A673 (cell line): ENCODE data around the gene ENTPD6. TPM values are rescaled to one million over a fixed set of nuclear protein-coding genes. Genes with fewer than 3 reads are reported as not detected.

Experiments
- BruUV-seq: library from RNA; stranded (reverse); fragments of 400-500 nt; replicated peaks from 2 replicates; lab custom pipeline; 2021; lab: Mats Ljungman, UMichigan
- CTCF ChIA-PET: fragments of 300-600 bp; sonication (Branson Sonifier 250); formaldehyde crosslinking; loops from one replicate; lab custom pipeline; 2022; ENCODE audit warnings: antibody characterized with exemption; lab: Charles Lee
- POLR2A ChIA-PET: fragments of 300-600 bp; sonication (Branson Sonifier 250); formaldehyde crosslinking; loops from one replicate; lab custom pipeline; 2022; ENCODE audit warnings: antibody characterized with exemption; ENCODE audit not compliant: low non-redundant PET; lab: Charles Lee
- DNase-seq: peaks from one replicate; pipeline ENCODE4 v3.0.0-alpha.2; 2015; ENCODE audit warnings: low spot score
- H3K27ac ChIP-seq: fragments of 200-600 bp; sonication (generic); 2 replicates; pipeline ENCODE4 v1.5.1; 2016; ENCODE audit warnings: mixed run types, low read depth, mild to moderate bottlenecking, mixed read lengths, antibody characterized with exemption, low read length; ENCODE audit not compliant: poor library complexity, severe bottlenecking
- H3K27me3 ChIP-seq: fragments of 200-600 bp; sonication (generic); replicated peaks from 2 replicates; pipeline ENCODE4 v1.6.1; 2017; ENCODE audit warnings: mixed run types, low read depth, mild to moderate bottlenecking, mixed read lengths, antibody characterized with exemption, low read length; ENCODE audit not compliant: insufficient read depth, poor library complexity
- H3K36me3 ChIP-seq: fragments of 200-600 bp; sonication (generic); 2 replicates; pipeline ENCODE4 v1.6.1; 2016; ENCODE audit warnings: mixed run types, mild to moderate bottlenecking, mixed read lengths, antibody characterized with exemption, low read length; ENCODE audit not compliant: insufficient read depth, poor library complexity, severe bottlenecking
- H3K4me1 ChIP-seq: fragments of 200-600 bp; sonication (generic); 2 replicates; pipeline ENCODE4 v1.6.1; 2017; ENCODE audit warnings: mixed run types, mild to moderate bottlenecking, mixed read lengths, antibody characterized with exemption, low read length; ENCODE audit not compliant: insufficient read depth, poor library complexity, severe bottlenecking
- H3K4me3 ChIP-seq: fragments of 200-600 bp; sonication (generic); 2 replicates; pipeline ENCODE4 v1.5.1; 2016; ENCODE audit warnings: low read depth, mixed run types, mild to moderate bottlenecking, mixed read lengths, low read length; ENCODE audit not compliant: poor library complexity, severe bottlenecking
- H3K9me3 ChIP-seq: fragments of 200-600 bp; sonication (generic); 2 replicates; pipeline ENCODE4 v1.6.1; 2016; ENCODE audit warnings: mixed run types, low read depth, mild to moderate bottlenecking, mixed read lengths, antibody characterized with exemption, low read length; ENCODE audit not compliant: poor library complexity, severe bottlenecking
- EZH2 ChIP-seq: fragments of 200-600 bp; sonication (generic); IDR thresholded peaks from 2 replicates; pipeline ENCODE4 v1.6.1; 2017; ENCODE audit warnings: borderline replicate concordance, low read depth, mild to moderate bottlenecking, mixed read lengths, antibody characterized with exemption, low read length; ENCODE audit not compliant: poor library complexity, severe bottlenecking
- intact Hi-C: fragments of 100-400 bp; cut with micrococcal nuclease; formaldehyde crosslinking; loops from one replicate; pipeline ENCODE4 v1.10.0; 2022; ENCODE audit not compliant: unreplicated experiment
- total RNA-seq: library from RNA; stranded (reverse); gene quantifications from 2 replicates; pipeline ENCODE4 v1.2.3, GENCODE V29; 2021
- TF ChIP-seq, protein P1 (sequence below): fragments of 300-800, 200-600 bp; sonication (generic); conservative IDR thresholded peaks from 2 replicates; pipeline ENCODE4 v1.5.1; 2017; ENCODE audit warnings: low read depth, mild to moderate bottlenecking, antibody characterized with exemption, low read length, moderate library complexity, mixed read lengths

Gene ENTPD6
- total RNA-seq, 1 experiment from 2014 or later, result 50.2 TPM

DNA sequence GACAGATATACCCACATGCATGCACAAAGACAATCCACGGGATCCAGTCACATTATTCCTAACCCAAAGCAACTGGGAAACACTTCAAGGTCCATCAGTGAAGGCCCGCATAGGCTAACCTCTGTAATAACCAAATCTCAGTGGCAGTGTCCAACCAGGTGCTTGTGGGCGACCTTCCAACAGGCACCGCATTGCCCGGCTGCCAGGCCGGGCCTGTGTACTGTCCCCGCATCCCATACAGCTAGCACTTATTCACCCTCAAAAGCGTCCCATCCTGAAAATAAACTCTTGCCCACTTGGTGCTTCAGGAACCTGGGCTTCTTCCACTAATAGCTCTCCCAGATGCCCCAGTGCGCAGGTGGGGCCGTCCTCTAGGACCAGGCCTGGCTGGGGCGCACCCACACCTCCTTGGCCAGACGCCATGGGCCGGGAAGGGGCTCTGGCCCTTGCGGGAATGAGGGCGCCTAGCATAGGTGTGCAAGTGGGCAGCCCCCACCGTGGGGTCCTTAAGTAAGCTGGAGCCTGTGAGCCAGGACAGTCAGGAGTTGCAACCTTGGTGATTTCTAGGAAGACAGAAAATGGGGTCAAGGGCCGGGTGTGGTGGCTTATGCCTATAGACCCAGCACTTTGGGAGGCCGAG, 1.1 kb upstream of the ENTPD6 start:
- CTCF ChIA-PET, result no interaction called here
- peaks cover 14% of the 10 kb centered on the region for H3K27me3 ChIP-seq
- H3K9me3 ChIP-seq, result no peaks in the 10 kb centered on the region
- H3K4me3 ChIP-seq, result no peak overlapping the region
- no peak for DNase-seq
- intact Hi-C loops, result loop anchor here (10.0 kb wide), 1 partner anchor 200 kb away; the partner anchor contains the start of gene ABHD12
- BruUV-seq, result no TSS peak
- H3K27ac ChIP-seq, result no peak overlapping the region
- TF ChIP-seq EZH2, result no peak
- TF ChIP-seq, protein P1, sequence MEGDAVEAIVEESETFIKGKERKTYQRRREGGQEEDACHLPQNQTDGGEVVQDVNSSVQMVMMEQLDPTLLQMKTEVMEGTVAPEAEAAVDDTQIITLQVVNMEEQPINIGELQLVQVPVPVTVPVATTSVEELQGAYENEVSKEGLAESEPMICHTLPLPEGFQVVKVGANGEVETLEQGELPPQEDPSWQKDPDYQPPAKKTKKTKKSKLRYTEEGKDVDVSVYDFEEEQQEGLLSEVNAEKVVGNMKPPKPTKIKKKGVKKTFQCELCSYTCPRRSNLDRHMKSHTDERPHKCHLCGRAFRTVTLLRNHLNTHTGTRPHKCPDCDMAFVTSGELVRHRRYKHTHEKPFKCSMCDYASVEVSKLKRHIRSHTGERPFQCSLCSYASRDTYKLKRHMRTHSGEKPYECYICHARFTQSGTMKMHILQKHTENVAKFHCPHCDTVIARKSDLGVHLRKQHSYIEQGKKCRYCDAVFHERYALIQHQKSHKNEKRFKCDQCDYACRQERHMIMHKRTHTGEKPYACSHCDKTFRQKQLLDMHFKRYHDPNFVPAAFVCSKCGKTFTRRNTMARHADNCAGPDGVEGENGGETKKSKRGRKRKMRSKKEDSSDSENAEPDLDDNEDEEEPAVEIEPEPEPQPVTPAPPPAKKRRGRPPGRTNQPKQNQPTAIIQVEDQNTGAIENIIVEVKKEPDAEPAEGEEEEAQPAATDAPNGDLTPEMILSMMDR, result no peak
- H3K36me3 ChIP-seq, result no peaks in the 10 kb centered on the region
- POLR2A ChIA-PET, result interaction anchor here (0.6 kb wide), 1 partner anchor 14 kb away, joined by 4 read pairs; no protein-coding TSS in a partner anchor
- H3K4me1 ChIP-seq, result no peaks in the 10 kb centered on the region

GRCh38 chr20:25195962-25196785, 662 bp downstream of the ENTPD6 start:
- Histone ChIP-seq H3K27me3 (peaks cover 9% of the 10 kb centered on the region), H3K4me1 (no peaks in the 10 kb centered on the region), H3K36me3 (no peaks in the 10 kb centered on the region), H3K27ac (peak overlapping the region; percentile 87), H3K4me3 (peak overlapping the region; percentile 85), H3K9me3 (no peaks in the 10 kb centered on the region)
- CTCF ChIA-PET, result no interaction called here
- POLR2A ChIA-PET, result no interaction called here
- BruUV-seq, result no TSS peak
- intact Hi-C loops, result loop anchor here (5.0 to 10.0 kb wide), 2 partner anchors 199 to 204 kb away; partner anchors contain the start of genes ABHD12 and APMAP
- no peak for TF ChIP-seq EZH2
- TF ChIP-seq, protein P1, result no peak
- DNase-seq, result peak; percentile 49

- no peak for DNase-seq
- H3K4me1 ChIP-seq, result no peaks in the 10 kb centered on the region
- H3K27ac ChIP-seq, result no peak overlapping the region
- no TSS peak for BruUV-seq
- intact Hi-C loops, result loop anchor here (5.0 to 10.0 kb wide), 2 partner anchors 198 to 204 kb away; partner anchors contain the start of genes ABHD12 and APMAP
- CTCF ChIA-PET, result no interaction called here
- H3K36me3 ChIP-seq, result no peaks in the 10 kb centered on the region
- peaks cover 4% of the 10 kb centered on the region for H3K27me3 ChIP-seq
- POLR2A ChIA-PET, result no interaction called here
- no peaks in the 10 kb centered on the region for H3K9me3 ChIP-seq
- peak overlapping the region; percentile 85 for H3K4me3 ChIP-seq
- TF ChIP-seq EZH2, result no peak
- TF ChIP-seq, protein P1, result no peak
Observed at GRCh38 chr20:25196786-25197120, 1.2 kb downstream of the ENTPD6 start.
